ENCODE measurements around the gene PTCH1.

PTCH1 gene

DNA sequence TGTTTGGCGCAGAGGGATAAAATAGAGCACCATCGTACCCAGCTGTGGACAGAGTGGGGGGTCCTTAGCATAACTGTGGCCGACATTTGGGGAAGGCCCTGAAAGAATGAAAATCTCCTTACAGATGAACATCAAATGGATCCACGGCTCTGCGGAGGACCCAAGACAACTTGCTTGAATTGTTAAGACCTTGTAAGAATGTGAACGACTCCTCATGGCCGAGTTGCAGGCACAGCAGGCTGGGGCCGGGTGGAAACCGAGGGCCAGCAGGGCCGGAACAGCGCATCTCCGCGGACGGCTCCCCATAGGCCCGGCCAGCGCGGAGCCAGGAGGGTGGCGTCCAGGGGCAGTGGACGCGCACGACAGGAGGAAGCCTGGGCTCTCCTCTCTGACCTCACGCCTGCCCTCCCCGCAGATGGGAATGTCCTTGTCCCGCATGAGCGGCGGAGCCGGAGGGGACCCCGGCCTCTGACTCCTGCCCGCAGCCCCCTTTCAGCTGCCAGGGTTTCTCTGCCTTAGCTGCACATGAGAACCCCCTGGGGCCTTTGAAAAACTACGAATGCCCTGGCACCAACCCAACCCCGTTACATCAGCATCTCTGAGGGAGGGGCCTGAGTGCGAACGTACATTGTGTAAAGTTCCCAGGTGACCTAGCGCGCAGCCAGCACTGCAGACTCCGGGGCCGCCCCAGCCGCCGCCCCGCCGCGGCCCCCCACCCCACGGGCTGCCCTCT is 36.2 kb upstream of the PTCH1 start:
- H3K4me2 ChIP-seq (ENCODE audit: low read length): peak overlapping the region; percentile 31
- H2BK5ac ChIP-seq (ENCODE audit: low read length): no peak overlapping the region
- DNase-seq: peak; percentile 74
- H3K27me3 ChIP-seq (ENCODE audit: insufficient read depth, low read length, poor library complexity): peaks cover 3% of the 10 kb centered on the region
- peak overlapping the region; percentile 61 for H3K56ac ChIP-seq (ENCODE audit: low read length)
- H3K9ac ChIP-seq (ENCODE audit: low read length): peak overlapping the region; percentile 54
- H4K5ac ChIP-seq (ENCODE audit: low read length): no peak overlapping the region
- no peak overlapping the region for H2BK15ac ChIP-seq (replicated peaks; ENCODE audit: low read depth)
- no peaks in the 10 kb centered on the region for H3K36me3 ChIP-seq (ENCODE audit: control insufficient read depth, insufficient read depth, low read length)
- no peak overlapping the region for H2BK120ac ChIP-seq (ENCODE audit: low read depth, low read length)
- no peaks in the 10 kb centered on the region for H3K79me1 ChIP-seq (ENCODE audit: low read length)
- H3K4me1 ChIP-seq (ENCODE audit: control insufficient read depth, low read depth, low read length): peaks cover 4% of the 10 kb centered on the region
- H3K18ac ChIP-seq (ENCODE audit: low read length): no peak overlapping the region
- no CpG with 5 or more reads among the region's 43 CpGs for WGBS (ENCODE audit: extremely low coverage, insufficient coverage, low lambda C conversion rate)
- no peak overlapping the region for H3K27ac ChIP-seq (ENCODE audit: low read depth, low read length)
- no peak overlapping the region for H3K4ac ChIP-seq (ENCODE audit: low read depth, low read length)
- H3K4me3 ChIP-seq (ENCODE audit: low read length): peak overlapping the region; percentile 6
- no peaks in the 10 kb centered on the region for H3K79me2 ChIP-seq (ENCODE audit: control insufficient read depth, insufficient read depth, low read length)
- no peak overlapping the region for H4K8ac ChIP-seq (ENCODE audit: low read depth, low read length)
- no peak overlapping the region for H3K23ac ChIP-seq (ENCODE audit: low read length)
- no peak overlapping the region for H2AK5ac ChIP-seq (ENCODE audit: low read length)

GRCh38 chr9:95552255-95552654 is 35.5 kb upstream of the PTCH1 start:
- no peak for DNase-seq
- Histone ChIP-seq H3K27ac (ENCODE audit: low read depth, low read length) (no peak overlapping the region), H3K4me2 (ENCODE audit: low read length) (no peak overlapping the region), H4K8ac (ENCODE audit: low read depth, low read length) (no peak overlapping the region), H2BK120ac (ENCODE audit: low read depth, low read length) (no peak overlapping the region), H2BK15ac (replicated peaks; ENCODE audit: low read depth) (no peak overlapping the region), H3K27me3 (ENCODE audit: insufficient read depth, low read length, poor library complexity) (peaks cover 3% of the 10 kb centered on the region), H3K36me3 (ENCODE audit: control insufficient read depth, insufficient read depth, low read length) (no peaks in the 10 kb centered on the region), H3K79me2 (ENCODE audit: control insufficient read depth, insufficient read depth, low read length) (no peaks in the 10 kb centered on the region), H3K18ac (ENCODE audit: low read length) (no peak overlapping the region), H2BK5ac (ENCODE audit: low read length) (no peak overlapping the region), H4K5ac (ENCODE audit: low read length) (no peak overlapping the region), H3K9ac (ENCODE audit: low read length) (no peak overlapping the region), H3K23ac (ENCODE audit: low read length) (no peak overlapping the region), H3K79me1 (ENCODE audit: low read length) (no peaks in the 10 kb centered on the region), H3K4ac (ENCODE audit: low read depth, low read length) (no peak overlapping the region), H3K4me1 (ENCODE audit: control insufficient read depth, low read depth, low read length) (peaks cover 4% of the 10 kb centered on the region), H3K56ac (ENCODE audit: low read length) (no peak overlapping the region), H2AK5ac (ENCODE audit: low read length) (no peak overlapping the region), H3K4me3 (ENCODE audit: low read length) (no peak overlapping the region)
- WGBS (ENCODE audit: extremely low coverage, insufficient coverage, low lambda C conversion rate): no CpG with 5 or more reads among the region's 6 CpGs

DNA sequence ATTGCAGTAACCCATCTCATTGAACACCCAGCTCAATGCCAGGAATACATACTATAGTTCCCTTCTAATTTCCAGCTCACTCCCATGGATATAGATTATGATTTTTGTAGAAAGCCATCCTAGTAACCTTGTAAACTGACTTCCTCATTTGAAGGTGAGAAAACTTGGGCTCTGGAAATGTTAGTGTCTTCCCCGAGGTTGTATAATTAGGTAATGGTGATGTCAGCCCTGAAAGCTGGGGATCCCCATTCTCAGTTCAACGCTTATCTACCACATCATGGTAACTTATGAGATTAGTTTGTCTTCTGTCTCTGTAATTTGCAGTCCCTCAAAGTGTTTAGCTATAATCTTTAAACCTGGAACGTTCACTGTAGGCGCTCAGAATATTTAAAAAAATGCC is 34.6 kb upstream of the PTCH1 start:
- peaks cover 3% of the 10 kb centered on the region for H3K27me3 ChIP-seq (ENCODE audit: insufficient read depth, low read length, poor library complexity)
- no peaks in the 10 kb centered on the region for H3K36me3 ChIP-seq (ENCODE audit: control insufficient read depth, insufficient read depth, low read length)
- no peak overlapping the region for H3K4ac ChIP-seq (ENCODE audit: low read depth, low read length)
- no peak overlapping the region for H3K9ac ChIP-seq (ENCODE audit: low read length)
- no peak overlapping the region for H2BK15ac ChIP-seq (replicated peaks; ENCODE audit: low read depth)
- no peak overlapping the region for H4K8ac ChIP-seq (ENCODE audit: low read depth, low read length)
- H3K56ac ChIP-seq (ENCODE audit: low read length): no peak overlapping the region
- no peak overlapping the region for H4K5ac ChIP-seq (ENCODE audit: low read length)
- H2BK5ac ChIP-seq (ENCODE audit: low read length): no peak overlapping the region
- no peak overlapping the region for H2AK5ac ChIP-seq (ENCODE audit: low read length)
- H3K4me1 ChIP-seq (ENCODE audit: control insufficient read depth, low read depth, low read length): peaks cover 4% of the 10 kb centered on the region
- H3K23ac ChIP-seq (ENCODE audit: low read length): no peak overlapping the region
- no peak for DNase-seq
- no peaks in the 10 kb centered on the region for H3K79me1 ChIP-seq (ENCODE audit: low read length)
- no peak overlapping the region for H3K18ac ChIP-seq (ENCODE audit: low read length)
- no peak overlapping the region for H2BK120ac ChIP-seq (ENCODE audit: low read depth, low read length)
- H3K4me3 ChIP-seq (ENCODE audit: low read length): no peak overlapping the region
- WGBS (ENCODE audit: extremely low coverage, insufficient coverage, low lambda C conversion rate): no CpG with 5 or more reads among the region's 4 CpGs
- no peak overlapping the region for H3K4me2 ChIP-seq (ENCODE audit: low read length)
- no peaks in the 10 kb centered on the region for H3K79me2 ChIP-seq (ENCODE audit: control insufficient read depth, insufficient read depth, low read length)
- no peak overlapping the region for H3K27ac ChIP-seq (ENCODE audit: low read depth, low read length)

- Histone ChIP-seq H3K56ac (ENCODE audit: low read length) (peak overlapping the region; percentile 34), H2BK120ac (ENCODE audit: low read depth, low read length) (no peak overlapping the region), H2BK15ac (replicated peaks; ENCODE audit: low read depth) (no peak overlapping the region), H3K18ac (ENCODE audit: low read length) (no peak overlapping the region), H4K8ac (ENCODE audit: low read depth, low read length) (no peak overlapping the region), H2AK5ac (ENCODE audit: low read length) (no peak overlapping the region), H3K27me3 (ENCODE audit: insufficient read depth, low read length, poor library complexity) (no peaks in the 10 kb centered on the region), H3K79me2 (ENCODE audit: control insufficient read depth, insufficient read depth, low read length) (no peaks in the 10 kb centered on the region), H2BK5ac (ENCODE audit: low read length) (no peak overlapping the region), H3K79me1 (ENCODE audit: low read length) (no peaks in the 10 kb centered on the region), H3K4me3 (ENCODE audit: low read length) (no peak overlapping the region), H3K9ac (ENCODE audit: low read length) (no peak overlapping the region), H3K4me1 (ENCODE audit: control insufficient read depth, low read depth, low read length) (no peaks in the 10 kb centered on the region), H3K23ac (ENCODE audit: low read length) (no peak overlapping the region), H3K4me2 (ENCODE audit: low read length) (no peak overlapping the region), H3K4ac (ENCODE audit: low read depth, low read length) (no peak overlapping the region), H4K5ac (ENCODE audit: low read length) (no peak overlapping the region), H3K27ac (ENCODE audit: low read depth, low read length) (no peak overlapping the region), H3K36me3 (ENCODE audit: control insufficient read depth, insufficient read depth, low read length) (no peaks in the 10 kb centered on the region)
- WGBS (ENCODE audit: extremely low coverage, insufficient coverage, low lambda C conversion rate): no CpG with 5 or more reads among the region's 12 CpGs
- no peak for DNase-seq
Observed at GRCh38 chr9:95545831-95546567, 29.2 kb upstream of the PTCH1 start.

DNA sequence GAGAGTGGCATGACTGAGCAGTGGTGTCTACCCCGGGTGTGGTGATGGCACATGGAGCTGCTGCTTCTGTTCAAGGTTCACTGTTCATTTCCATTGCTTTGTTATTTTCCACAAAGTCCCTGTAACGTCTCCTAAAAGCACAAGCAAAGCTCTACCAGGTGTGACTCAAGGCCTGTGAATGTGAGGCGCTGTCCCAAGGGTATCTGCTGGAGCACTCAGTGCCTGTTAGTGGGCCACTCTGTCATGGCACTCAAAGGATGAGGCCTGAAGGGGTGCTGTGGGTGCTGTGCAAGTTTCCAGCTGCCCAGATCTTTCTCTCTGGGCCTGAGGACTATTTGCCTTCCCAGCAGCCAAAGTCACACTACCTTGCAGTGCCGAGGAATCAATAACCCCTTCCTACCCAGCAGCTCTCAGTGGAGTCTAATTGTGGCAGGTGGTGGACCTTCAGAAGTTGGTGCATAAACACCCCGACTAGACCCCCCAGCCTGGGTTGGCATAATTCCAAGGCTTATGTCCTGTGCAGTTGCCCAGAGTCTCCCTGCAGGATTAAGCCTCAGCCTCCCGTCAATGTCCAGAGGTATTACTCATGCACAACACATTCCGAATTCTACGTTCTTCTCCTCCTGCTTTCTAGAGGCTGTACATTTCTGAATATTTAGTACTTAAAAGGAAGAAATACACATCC is 17.4 kb upstream of the PTCH1 start:
- Histone ChIP-seq H3K36me3 (ENCODE audit: control insufficient read depth, insufficient read depth, low read length) (no peaks in the 10 kb centered on the region), H2BK5ac (ENCODE audit: low read length) (no peak overlapping the region), H3K23ac (ENCODE audit: low read length) (no peak overlapping the region), H4K8ac (ENCODE audit: low read depth, low read length) (no peak overlapping the region), H3K56ac (ENCODE audit: low read length) (no peak overlapping the region), H3K27ac (ENCODE audit: low read depth, low read length) (no peak overlapping the region), H3K79me1 (ENCODE audit: low read length) (no peaks in the 10 kb centered on the region), H3K4me3 (ENCODE audit: low read length) (no peak overlapping the region), H3K27me3 (ENCODE audit: insufficient read depth, low read length, poor library complexity) (no peaks in the 10 kb centered on the region), H3K4me1 (ENCODE audit: control insufficient read depth, low read depth, low read length) (no peaks in the 10 kb centered on the region), H2AK5ac (ENCODE audit: low read length) (no peak overlapping the region), H3K18ac (ENCODE audit: low read length) (no peak overlapping the region), H3K4me2 (ENCODE audit: low read length) (no peak overlapping the region), H2BK120ac (ENCODE audit: low read depth, low read length) (no peak overlapping the region), H3K9ac (ENCODE audit: low read length) (no peak overlapping the region), H4K5ac (ENCODE audit: low read length) (no peak overlapping the region), H3K79me2 (ENCODE audit: control insufficient read depth, insufficient read depth, low read length) (no peaks in the 10 kb centered on the region), H3K4ac (ENCODE audit: low read depth, low read length) (no peak overlapping the region), H2BK15ac (replicated peaks; ENCODE audit: low read depth) (no peak overlapping the region)
- DNase-seq: no peak
- WGBS (ENCODE audit: extremely low coverage, insufficient coverage, low lambda C conversion rate): no CpG with 5 or more reads among the region's 8 CpGs

Data from mesendoderm (in vitro differentiated cells).